ENCODE measurements around the gene KTN1. TPM values are rescaled to one million over a fixed set of nuclear protein-coding genes. Genes with fewer than 3 reads are reported as not detected.

The KTN1 gene
- polyA plus RNA-seq, 2 donors, result 45.8 to 63.1 TPM

DNA sequence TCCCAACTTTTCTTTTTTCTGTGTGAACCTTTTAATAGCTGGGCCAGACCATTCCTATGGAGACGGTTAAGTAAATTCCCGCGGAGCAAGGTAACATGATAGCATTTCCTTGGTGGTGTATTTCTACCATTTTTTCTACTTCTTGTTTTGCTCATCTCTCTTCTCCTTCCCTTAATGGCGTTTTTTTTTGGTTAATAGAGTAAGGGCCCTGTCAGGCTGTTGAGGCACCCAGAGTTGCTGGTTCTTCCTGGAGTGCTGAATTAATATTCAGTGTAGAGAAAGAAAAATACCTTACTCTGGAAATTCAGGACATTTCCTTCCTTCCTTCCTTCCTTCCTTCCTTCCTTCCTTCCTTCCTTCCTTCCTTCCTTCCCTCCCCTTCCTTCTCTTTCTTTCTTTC lies 137.6 kb downstream of the KTN1 start:
- Histone ChIP-seq H3K9me3 (ENCODE audit: control insufficient read depth in 2 of 2, insufficient read depth in 1 of 2, low read depth in 1 of 2, low read length in 1 of 2) (no peaks in the 10 kb centered on the region), H3K27me3 (ENCODE audit: control insufficient read depth in 1 of 2, insufficient read depth in 2 of 2, low read length in 2 of 2) (no peaks in the 10 kb centered on the region), H3K36me3 (ENCODE audit: control insufficient read depth in 2 of 2, insufficient read depth in 2 of 2, low read length in 1 of 2) (no peaks in the 10 kb centered on the region), H3K27ac (ENCODE audit: low read depth in 2 of 2, low read length in 1 of 2) (no peak overlapping the region), H3K4me1 (ENCODE audit: control insufficient read depth in 2 of 2, insufficient read depth in 2 of 2, low read length in 1 of 2) (peaks cover 0 to 2% of the 10 kb centered on the region in 2 donors), H3K4me3 (ENCODE audit: low read depth in 1 of 2, low read length in 2 of 2) (no peak overlapping the region)
- 91 to 92% methylated on average over 4 of the region's 4 CpGs for WGBS, 2 donors

DNA sequence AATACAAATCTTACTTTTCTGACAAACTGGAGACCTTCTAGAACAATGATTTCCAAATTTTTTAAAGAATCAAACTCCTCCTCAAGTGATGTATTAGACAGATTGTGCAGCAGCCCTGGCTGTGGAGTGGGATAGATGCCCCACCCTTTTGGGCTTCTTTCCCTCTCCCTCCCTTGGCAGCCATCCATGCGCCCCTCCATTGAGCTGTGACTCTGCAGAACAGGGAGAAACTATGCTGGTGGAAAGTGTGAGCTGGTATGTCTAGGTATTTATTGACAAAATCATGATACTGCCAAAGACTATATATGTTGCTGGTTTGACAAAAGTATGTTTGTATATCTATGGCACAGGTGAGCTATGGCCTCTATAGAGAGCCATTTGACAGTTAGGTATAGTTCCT lies 138.5 kb downstream of the KTN1 start:
- H3K36me3 ChIP-seq (ENCODE audit: control insufficient read depth in 2 of 2, insufficient read depth in 2 of 2, low read length in 1 of 2), result no peaks in the 10 kb centered on the region
- no peaks in the 10 kb centered on the region for H3K9me3 ChIP-seq (ENCODE audit: control insufficient read depth in 2 of 2, insufficient read depth in 1 of 2, low read depth in 1 of 2, low read length in 1 of 2)
- H3K4me3 ChIP-seq (ENCODE audit: low read depth in 1 of 2, low read length in 2 of 2), result no peak overlapping the region
- 60 to 86% methylated on average over 1 of the region's 1 CpG for WGBS, 2 donors
- no peaks in the 10 kb centered on the region for H3K27me3 ChIP-seq (ENCODE audit: control insufficient read depth in 1 of 2, insufficient read depth in 2 of 2, low read length in 2 of 2)
- peaks cover 0 to 2% of the 10 kb centered on the region in 2 donors for H3K4me1 ChIP-seq (ENCODE audit: control insufficient read depth in 2 of 2, insufficient read depth in 2 of 2, low read length in 1 of 2)
- no peak overlapping the region for H3K27ac ChIP-seq (ENCODE audit: low read depth in 2 of 2, low read length in 1 of 2)

DNA sequence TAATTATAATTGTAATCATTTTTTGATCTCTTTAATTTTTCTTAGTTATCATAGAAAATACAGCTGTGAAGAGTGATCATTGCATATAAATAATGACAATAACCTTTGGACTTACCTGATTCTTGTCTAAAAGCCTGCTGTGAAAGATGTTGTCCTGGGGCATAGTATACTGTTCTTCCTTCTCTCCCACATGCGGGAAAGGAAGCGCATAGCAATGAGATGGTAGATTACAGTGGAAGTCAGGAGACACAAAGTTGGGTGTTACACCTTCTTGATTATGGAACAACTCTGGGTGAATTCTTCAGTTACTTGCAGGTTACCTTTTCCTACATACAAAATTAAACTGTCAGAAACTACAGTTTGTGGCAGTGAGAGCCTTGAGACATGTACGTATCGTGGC lies 140.8 kb downstream of the KTN1 start:
- Histone ChIP-seq H3K9me3 (ENCODE audit: control insufficient read depth in 2 of 2, insufficient read depth in 1 of 2, low read depth in 1 of 2, low read length in 1 of 2) (no peaks in the 10 kb centered on the region), H3K27me3 (ENCODE audit: control insufficient read depth in 1 of 2, insufficient read depth in 2 of 2, low read length in 2 of 2) (no peaks in the 10 kb centered on the region), H3K4me1 (ENCODE audit: control insufficient read depth in 2 of 2, insufficient read depth in 2 of 2, low read length in 1 of 2) (peaks cover 0 to 2% of the 10 kb centered on the region in 2 donors), H3K27ac (ENCODE audit: low read depth in 2 of 2, low read length in 1 of 2) (no peak overlapping the region), H3K36me3 (ENCODE audit: control insufficient read depth in 2 of 2, insufficient read depth in 2 of 2, low read length in 1 of 2) (no peaks in the 10 kb centered on the region), H3K4me3 (ENCODE audit: low read depth in 1 of 2, low read length in 2 of 2) (no peak overlapping the region)
- WGBS, 2 donors, result 98 to 100% methylated on average over 4 of the region's 4 CpGs

DNA sequence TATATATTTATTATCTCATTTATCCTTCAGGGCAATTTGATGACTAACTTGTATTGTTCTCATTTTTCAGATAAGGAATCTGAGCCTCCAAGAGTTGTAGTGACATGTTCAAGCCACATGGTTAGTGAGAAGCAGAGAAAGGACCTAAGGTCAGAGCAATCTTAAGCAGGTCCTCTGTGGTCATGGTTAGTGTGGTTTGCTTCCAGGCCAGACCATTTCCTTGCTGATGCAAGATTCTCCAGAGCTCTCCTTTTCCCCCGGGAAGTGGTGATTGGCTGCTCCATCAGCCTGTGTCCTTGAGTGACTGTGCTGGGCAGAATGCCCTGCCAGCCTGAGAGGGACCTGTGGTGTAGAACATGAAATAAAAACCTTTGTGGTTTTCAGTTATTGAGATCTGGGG lies 141.3 kb downstream of the KTN1 start:
- 83 to 88% methylated on average over 1 of the region's 1 CpG for WGBS, 2 donors
- Histone ChIP-seq H3K36me3 (ENCODE audit: control insufficient read depth in 2 of 2, insufficient read depth in 2 of 2, low read length in 1 of 2) (no peaks in the 10 kb centered on the region), H3K27me3 (ENCODE audit: control insufficient read depth in 1 of 2, insufficient read depth in 2 of 2, low read length in 2 of 2) (no peaks in the 10 kb centered on the region), H3K27ac (ENCODE audit: low read depth in 2 of 2, low read length in 1 of 2) (no peak overlapping the region), H3K9me3 (ENCODE audit: control insufficient read depth in 2 of 2, insufficient read depth in 1 of 2, low read depth in 1 of 2, low read length in 1 of 2) (no peaks in the 10 kb centered on the region), H3K4me1 (ENCODE audit: control insufficient read depth in 2 of 2, insufficient read depth in 2 of 2, low read length in 1 of 2) (peaks cover 0 to 2% of the 10 kb centered on the region in 2 donors), H3K4me3 (ENCODE audit: low read depth in 1 of 2, low read length in 2 of 2) (no peak overlapping the region)

DNA sequence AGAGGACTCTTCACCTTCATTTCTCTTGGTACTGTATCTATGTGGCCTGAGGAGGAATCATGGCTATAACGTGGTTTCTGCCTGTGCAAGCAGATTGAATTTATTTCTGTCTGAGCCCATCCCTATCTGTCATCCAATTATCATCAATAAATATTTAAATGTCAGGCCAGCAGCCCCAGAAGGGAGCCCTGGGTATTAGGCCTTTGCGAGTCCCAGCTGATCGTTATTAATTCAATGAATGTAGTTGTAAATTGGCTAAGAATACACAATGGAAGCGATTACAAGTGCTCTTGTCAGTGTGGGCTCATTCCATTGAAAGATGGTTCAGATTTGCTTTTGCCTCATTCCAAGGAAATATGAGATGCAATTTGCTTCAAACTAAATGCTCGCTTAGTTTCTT lies 142.0 kb downstream of the KTN1 start:
- 84 to 86% methylated on average over 5 of the region's 5 CpGs for WGBS, 2 donors
- no peaks in the 10 kb centered on the region for H3K36me3 ChIP-seq (ENCODE audit: control insufficient read depth in 2 of 2, insufficient read depth in 2 of 2, low read length in 1 of 2)
- no peak overlapping the region for H3K4me3 ChIP-seq (ENCODE audit: low read depth in 1 of 2, low read length in 2 of 2)
- H3K4me1 ChIP-seq (ENCODE audit: control insufficient read depth in 2 of 2, insufficient read depth in 2 of 2, low read length in 1 of 2), result peaks cover 0 to 2% of the 10 kb centered on the region in 2 donors
- no peak overlapping the region for H3K27ac ChIP-seq (ENCODE audit: low read depth in 2 of 2, low read length in 1 of 2)
- no peaks in the 10 kb centered on the region for H3K9me3 ChIP-seq (ENCODE audit: control insufficient read depth in 2 of 2, insufficient read depth in 1 of 2, low read depth in 1 of 2, low read length in 1 of 2)
- H3K27me3 ChIP-seq (ENCODE audit: control insufficient read depth in 1 of 2, insufficient read depth in 2 of 2, low read length in 2 of 2), result no peaks in the 10 kb centered on the region

DNA sequence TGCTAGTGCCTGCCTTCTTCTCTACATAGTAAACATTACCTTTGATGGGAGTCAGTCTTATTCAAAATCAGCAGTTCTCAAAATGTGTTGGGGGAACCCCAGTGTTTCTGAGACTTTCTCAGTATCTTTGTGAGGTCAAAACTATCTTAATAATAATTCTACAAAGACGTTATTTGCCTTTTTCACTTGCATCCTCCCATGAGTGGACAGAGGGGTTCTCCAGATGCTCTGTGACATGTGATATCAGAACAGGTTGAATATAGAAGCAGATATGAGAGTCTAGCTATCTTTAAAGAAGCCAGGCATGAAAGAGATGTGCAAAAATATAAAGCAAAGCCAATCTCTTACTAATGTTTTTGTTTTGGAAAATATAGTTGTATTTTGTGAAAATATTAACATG lies 144.7 kb downstream of the KTN1 start:
- Histone ChIP-seq H3K4me3 (ENCODE audit: low read depth in 1 of 2, low read length in 2 of 2) (no peak overlapping the region), H3K9me3 (ENCODE audit: control insufficient read depth in 2 of 2, insufficient read depth in 1 of 2, low read depth in 1 of 2, low read length in 1 of 2) (no peaks in the 10 kb centered on the region), H3K27ac (ENCODE audit: low read depth in 2 of 2, low read length in 1 of 2) (no peak overlapping the region), H3K36me3 (ENCODE audit: control insufficient read depth in 2 of 2, insufficient read depth in 2 of 2, low read length in 1 of 2) (no peaks in the 10 kb centered on the region), H3K27me3 (ENCODE audit: control insufficient read depth in 1 of 2, insufficient read depth in 2 of 2, low read length in 2 of 2) (no peaks in the 10 kb centered on the region), H3K4me1 (ENCODE audit: control insufficient read depth in 2 of 2, insufficient read depth in 2 of 2, low read length in 1 of 2) (peaks cover 0 to 2% of the 10 kb centered on the region in 2 donors)
- WGBS, 2 donors, result 81 to 82% methylated on average over 1 of the region's 1 CpG

DNA sequence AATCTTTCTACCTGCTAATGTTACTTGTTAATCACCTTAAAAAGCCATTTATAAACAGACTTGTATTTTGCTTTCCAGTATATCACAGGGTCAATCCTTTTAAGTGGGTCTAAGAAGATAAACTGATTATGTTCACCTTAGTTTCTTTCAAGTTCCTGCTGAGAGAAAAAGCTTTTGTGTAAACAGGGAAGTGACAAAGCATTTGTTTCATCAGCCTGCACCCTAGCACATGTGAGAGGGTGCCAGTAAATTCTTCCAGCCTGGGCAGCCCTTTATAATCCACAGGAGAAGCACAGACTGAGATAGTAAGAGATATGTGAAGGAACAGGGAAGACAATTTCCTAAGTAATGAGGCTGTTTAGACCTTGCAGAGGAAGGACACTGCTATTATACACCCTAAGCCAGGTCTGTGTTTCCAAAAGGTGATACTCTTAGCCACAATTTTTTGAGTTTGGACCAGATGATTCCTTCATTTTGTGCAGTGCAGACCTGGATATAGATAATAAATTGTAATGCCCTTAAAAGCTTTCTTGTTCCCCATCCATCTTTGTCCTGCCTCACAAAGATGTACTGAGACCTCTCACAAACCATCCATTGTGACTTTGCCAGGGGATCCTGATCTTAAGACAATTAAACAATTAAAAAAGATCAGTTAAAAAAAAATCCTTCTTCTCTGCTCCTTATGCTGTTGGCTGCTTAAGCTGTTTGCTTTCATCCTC lies 150.7 kb downstream of the KTN1 start:
- Histone ChIP-seq H3K27me3 (ENCODE audit: control insufficient read depth in 1 of 2, insufficient read depth in 2 of 2, low read length in 2 of 2) (no peaks in the 10 kb centered on the region), H3K4me3 (ENCODE audit: low read depth in 1 of 2, low read length in 2 of 2) (no peak overlapping the region), H3K36me3 (ENCODE audit: control insufficient read depth in 2 of 2, insufficient read depth in 2 of 2, low read length in 1 of 2) (no peaks in the 10 kb centered on the region), H3K9me3 (ENCODE audit: control insufficient read depth in 2 of 2, insufficient read depth in 1 of 2, low read depth in 1 of 2, low read length in 1 of 2) (no peaks in the 10 kb centered on the region), H3K4me1 (ENCODE audit: control insufficient read depth in 2 of 2, insufficient read depth in 2 of 2, low read length in 1 of 2) (no peaks in the 10 kb centered on the region), H3K27ac (ENCODE audit: low read depth in 2 of 2, low read length in 1 of 2) (no peak overlapping the region)

DNA sequence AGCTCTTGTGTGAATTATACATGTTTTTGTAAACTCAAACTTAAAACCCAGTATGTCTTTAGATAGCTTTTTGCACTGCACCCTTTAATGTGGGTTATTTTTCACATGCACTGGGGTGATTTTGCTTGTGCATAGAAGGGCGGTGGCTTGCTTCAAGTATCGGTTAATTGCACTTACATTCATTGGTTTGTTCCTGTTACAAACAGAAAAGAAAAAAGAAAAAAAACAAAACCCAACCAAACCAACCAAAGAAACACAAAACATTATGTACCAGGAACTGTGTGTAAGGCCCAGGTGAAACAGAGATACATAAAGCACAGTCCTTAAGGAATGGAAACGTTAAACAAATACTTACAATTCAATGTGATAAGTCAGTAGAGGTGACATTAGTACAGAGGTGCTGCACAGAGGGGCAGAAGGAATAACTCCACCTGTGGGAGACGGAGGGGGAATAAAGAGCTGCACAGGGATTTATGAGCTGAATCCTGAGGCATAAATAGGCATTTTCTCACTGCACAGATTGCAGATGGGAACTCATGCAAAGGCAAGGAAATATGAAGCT lies 151.4 kb downstream of the KTN1 start:
- 75 to 77% methylated on average over 4 of the region's 4 CpGs for WGBS, 2 donors
- H3K4me3 ChIP-seq (ENCODE audit: low read depth in 1 of 2, low read length in 2 of 2), result no peak overlapping the region
- H3K36me3 ChIP-seq (ENCODE audit: control insufficient read depth in 2 of 2, insufficient read depth in 2 of 2, low read length in 1 of 2), result no peaks in the 10 kb centered on the region
- H3K9me3 ChIP-seq (ENCODE audit: control insufficient read depth in 2 of 2, insufficient read depth in 1 of 2, low read depth in 1 of 2, low read length in 1 of 2), result no peaks in the 10 kb centered on the region
- H3K27me3 ChIP-seq (ENCODE audit: control insufficient read depth in 1 of 2, insufficient read depth in 2 of 2, low read length in 2 of 2), result no peaks in the 10 kb centered on the region
- H3K27ac ChIP-seq (ENCODE audit: low read depth in 2 of 2, low read length in 1 of 2), result no peak overlapping the region
- no peaks in the 10 kb centered on the region for H3K4me1 ChIP-seq (ENCODE audit: control insufficient read depth in 2 of 2, insufficient read depth in 2 of 2, low read length in 1 of 2)

DNA sequence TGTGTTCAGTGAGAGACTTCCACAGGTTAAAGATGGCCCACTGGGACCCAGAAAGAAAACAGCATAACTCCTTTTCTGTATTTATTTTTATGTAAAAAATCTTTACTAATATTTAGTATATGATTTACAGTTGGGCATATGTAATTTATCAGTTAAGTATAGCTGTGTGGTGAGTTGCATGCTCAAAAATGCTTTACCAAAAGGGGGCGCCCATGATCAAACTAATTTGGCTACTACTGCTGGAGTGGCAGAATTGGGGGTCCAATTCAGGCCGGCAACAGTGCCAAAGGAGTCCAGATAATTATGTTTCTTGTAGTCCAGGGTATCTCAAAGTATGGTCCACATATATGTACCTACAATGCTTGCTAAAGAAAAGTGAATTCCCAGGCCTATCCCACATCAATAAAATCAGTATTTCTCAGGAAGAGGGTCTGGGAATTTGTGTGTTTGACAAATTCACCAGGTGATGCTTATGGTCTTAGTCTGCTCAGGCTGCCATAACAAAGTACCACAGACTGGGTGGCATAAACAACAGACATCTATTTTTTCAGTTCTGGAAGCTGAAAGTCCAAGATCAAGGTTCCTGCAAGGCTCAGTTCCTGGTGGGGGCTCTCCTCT lies 152.0 kb downstream of the KTN1 start:
- 16 to 31% methylated on average over 2 of the region's 2 CpGs for WGBS, 2 donors
- Histone ChIP-seq H3K27me3 (ENCODE audit: control insufficient read depth in 1 of 2, insufficient read depth in 2 of 2, low read length in 2 of 2) (no peaks in the 10 kb centered on the region), H3K4me1 (ENCODE audit: control insufficient read depth in 2 of 2, insufficient read depth in 2 of 2, low read length in 1 of 2) (no peaks in the 10 kb centered on the region), H3K27ac (ENCODE audit: low read depth in 2 of 2, low read length in 1 of 2) (no peak overlapping the region), H3K4me3 (ENCODE audit: low read depth in 1 of 2, low read length in 2 of 2) (no peak overlapping the region), H3K36me3 (ENCODE audit: control insufficient read depth in 2 of 2, insufficient read depth in 2 of 2, low read length in 1 of 2) (no peaks in the 10 kb centered on the region), H3K9me3 (ENCODE audit: control insufficient read depth in 2 of 2, insufficient read depth in 1 of 2, low read depth in 1 of 2, low read length in 1 of 2) (no peaks in the 10 kb centered on the region)

DNA sequence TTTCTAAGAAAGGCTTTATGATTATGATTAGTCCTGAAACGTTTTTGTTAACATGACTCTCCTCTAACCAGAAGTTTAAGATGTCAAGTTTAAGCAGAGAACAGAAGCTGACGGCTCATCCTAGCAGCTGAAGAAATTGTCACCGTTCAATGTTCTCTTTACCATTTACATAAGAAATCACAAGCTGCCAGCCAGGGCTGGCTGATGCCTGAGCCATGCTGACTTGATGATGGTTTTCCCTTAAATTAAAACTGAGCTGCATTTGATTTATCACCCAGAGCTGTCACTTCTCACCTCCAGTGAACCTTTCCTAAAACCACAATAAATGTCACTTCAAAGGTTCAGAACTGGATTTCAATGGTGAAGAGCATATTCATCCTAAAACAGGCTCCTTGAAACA lies 153.6 kb downstream of the KTN1 start:
- Histone ChIP-seq H3K4me1 (ENCODE audit: control insufficient read depth in 2 of 2, insufficient read depth in 2 of 2, low read length in 1 of 2) (no peaks in the 10 kb centered on the region), H3K9me3 (ENCODE audit: control insufficient read depth in 2 of 2, insufficient read depth in 1 of 2, low read depth in 1 of 2, low read length in 1 of 2) (no peaks in the 10 kb centered on the region), H3K27me3 (ENCODE audit: control insufficient read depth in 1 of 2, insufficient read depth in 2 of 2, low read length in 2 of 2) (no peaks in the 10 kb centered on the region), H3K27ac (ENCODE audit: low read depth in 2 of 2, low read length in 1 of 2) (no peak overlapping the region), H3K36me3 (ENCODE audit: control insufficient read depth in 2 of 2, insufficient read depth in 2 of 2, low read length in 1 of 2) (no peaks in the 10 kb centered on the region), H3K4me3 (ENCODE audit: low read depth in 1 of 2, low read length in 2 of 2) (no peak overlapping the region)
- 29 to 43% methylated on average over 3 of the region's 3 CpGs for WGBS, 2 donors

Data from esophagus (tissue), 2 donors.